ENCODE results near the gene MINDY3. TPM values are rescaled to one million over a fixed set of nuclear protein-coding genes. Genes with fewer than 3 reads are reported as not detected.

Gene MINDY3
- total RNA-seq, 2 donors from 2014 or later = 19.0 to 20.6 TPM

DNA sequence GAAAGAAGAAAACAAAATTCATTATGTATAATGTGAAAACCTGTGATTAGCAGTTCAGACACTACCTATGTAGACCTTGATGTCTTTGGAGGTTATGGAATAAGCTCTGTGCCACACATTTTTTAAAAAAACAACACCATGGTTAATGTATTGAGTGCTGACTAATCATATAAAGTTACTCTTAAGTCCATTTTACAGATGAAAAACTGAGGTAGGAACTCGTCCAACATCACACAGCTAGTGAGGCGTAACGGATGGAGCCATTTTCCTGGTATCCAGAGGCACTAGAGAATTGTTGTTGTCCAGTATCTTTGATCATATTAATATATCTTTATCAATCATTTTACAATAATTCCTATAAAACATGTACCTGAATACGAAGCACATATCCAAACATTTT, 67.5 kb downstream of the MINDY3 start:
- Mint-ChIP-seq H3K4me1 (peaks cover 40% of the 10 kb centered on the region), H3K27me3 (ENCODE audit: insufficient read depth) (no peaks in the 10 kb centered on the region), H3K36me3 (ENCODE audit: low read depth) (peaks cover 7% of the 10 kb centered on the region)

DNA sequence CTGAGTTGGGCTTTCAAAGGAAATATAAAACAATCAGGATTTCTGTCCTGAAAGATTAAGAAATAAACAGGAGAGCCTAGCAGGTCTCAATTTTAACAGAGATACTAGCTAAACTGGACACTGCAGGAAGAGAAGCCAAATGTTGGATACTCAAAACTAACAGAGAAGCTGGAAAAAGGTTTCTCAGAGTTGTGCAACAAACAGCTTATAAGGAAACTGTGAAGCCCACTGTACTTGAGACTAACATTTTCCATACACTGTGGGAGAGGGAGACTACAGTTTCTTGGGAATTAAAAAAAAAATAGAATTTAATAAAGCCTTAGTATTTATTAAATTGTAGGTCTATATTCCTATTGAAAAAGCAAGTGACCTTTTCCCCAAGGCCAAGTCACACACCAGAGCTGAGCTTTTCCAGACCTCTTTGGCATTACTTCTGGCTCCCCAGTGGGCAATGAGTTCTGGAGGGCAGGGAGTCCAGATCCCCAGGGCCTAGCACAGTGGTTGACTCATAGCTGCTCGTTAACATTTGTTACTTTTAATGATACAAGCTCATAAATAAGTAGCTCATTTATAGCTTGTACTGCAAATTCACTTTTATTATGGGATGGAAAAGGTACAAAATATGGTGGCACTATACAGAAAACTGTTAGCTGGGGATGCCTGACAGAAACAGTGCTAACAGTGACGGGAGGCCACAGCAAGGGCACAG, 68.3 kb downstream of the MINDY3 start:
- peaks cover 34% of the 10 kb centered on the region for H3K4me1 Mint-ChIP-seq
- no peak overlapping the region for H3K27ac Mint-ChIP-seq
- peaks cover 12% of the 10 kb centered on the region for H3K36me3 Mint-ChIP-seq (ENCODE audit: low read depth)
- H3K27me3 Mint-ChIP-seq (ENCODE audit: insufficient read depth) = no peaks in the 10 kb centered on the region
- TF ChIP-seq, protein P1, sequence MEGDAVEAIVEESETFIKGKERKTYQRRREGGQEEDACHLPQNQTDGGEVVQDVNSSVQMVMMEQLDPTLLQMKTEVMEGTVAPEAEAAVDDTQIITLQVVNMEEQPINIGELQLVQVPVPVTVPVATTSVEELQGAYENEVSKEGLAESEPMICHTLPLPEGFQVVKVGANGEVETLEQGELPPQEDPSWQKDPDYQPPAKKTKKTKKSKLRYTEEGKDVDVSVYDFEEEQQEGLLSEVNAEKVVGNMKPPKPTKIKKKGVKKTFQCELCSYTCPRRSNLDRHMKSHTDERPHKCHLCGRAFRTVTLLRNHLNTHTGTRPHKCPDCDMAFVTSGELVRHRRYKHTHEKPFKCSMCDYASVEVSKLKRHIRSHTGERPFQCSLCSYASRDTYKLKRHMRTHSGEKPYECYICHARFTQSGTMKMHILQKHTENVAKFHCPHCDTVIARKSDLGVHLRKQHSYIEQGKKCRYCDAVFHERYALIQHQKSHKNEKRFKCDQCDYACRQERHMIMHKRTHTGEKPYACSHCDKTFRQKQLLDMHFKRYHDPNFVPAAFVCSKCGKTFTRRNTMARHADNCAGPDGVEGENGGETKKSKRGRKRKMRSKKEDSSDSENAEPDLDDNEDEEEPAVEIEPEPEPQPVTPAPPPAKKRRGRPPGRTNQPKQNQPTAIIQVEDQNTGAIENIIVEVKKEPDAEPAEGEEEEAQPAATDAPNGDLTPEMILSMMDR (conservative IDR thresholded peaks at IDR 0.05) = no peak
- no peak overlapping the region for H3K4me3 Mint-ChIP-seq
- no peak overlapping the region for H3K27ac ChIP-seq (ENCODE audit: low read depth, low read length)
- no peaks in the 10 kb centered on the region for H3K27me3 ChIP-seq (ENCODE audit: control insufficient read depth, insufficient read depth, low read length, poor library complexity, severe bottlenecking)
- H3K4me3 ChIP-seq (ENCODE audit: low read length) = no peak overlapping the region
- no peaks in the 10 kb centered on the region for H3K9me3 Mint-ChIP-seq
- no peaks in the 10 kb centered on the region for H3K9me3 ChIP-seq (ENCODE audit: control insufficient read depth, low read length)
- H3K4me1 ChIP-seq (ENCODE audit: control insufficient read depth, insufficient read depth, low read length) = peaks cover 6% of the 10 kb centered on the region
- DNase-seq = no peak
- no peak overlapping the region for H3K9ac ChIP-seq (ENCODE audit: extremely low read depth, low read length, poor library complexity, severe bottlenecking)
- peaks cover 35% of the 10 kb centered on the region for H3K36me3 ChIP-seq (ENCODE audit: control insufficient read depth, insufficient read depth, low read length)
- WGBS, 2 experiments (ENCODE audit: insufficient coverage in 1 of 2, insufficient read length in 1 of 2) = 84% methylated on average over 2 of the region's 2 CpGs; no CpG with 5 or more reads in 1 of the 2 experiments

More for the DNA sequence above, 67.5 kb downstream of the MINDY3 start:
- Histone ChIP-seq H3K4me1 (ENCODE audit: control insufficient read depth, insufficient read depth, low read length) (peaks cover 6% of the 10 kb centered on the region), H3K9ac (ENCODE audit: extremely low read depth, low read length, poor library complexity, severe bottlenecking) (no peak overlapping the region), H3K36me3 (ENCODE audit: control insufficient read depth, insufficient read depth, low read length) (peaks cover 28% of the 10 kb centered on the region), H3K4me3 (ENCODE audit: low read length) (no peak overlapping the region), H3K9me3 (ENCODE audit: control insufficient read depth, low read length) (no peaks in the 10 kb centered on the region), H3K27me3 (ENCODE audit: control insufficient read depth, insufficient read depth, low read length, poor library complexity, severe bottlenecking) (no peaks in the 10 kb centered on the region), H3K27ac (ENCODE audit: low read depth, low read length) (no peak overlapping the region)
- TF ChIP-seq, protein P1 (conservative IDR thresholded peaks at IDR 0.05) = no peak
- no peak for DNase-seq
- Mint-ChIP-seq H3K4me3 (no peak overlapping the region), H3K9me3 (no peaks in the 10 kb centered on the region), H3K27ac (no peak overlapping the region)
- WGBS, 2 experiments (ENCODE audit: insufficient coverage in 1 of 2, insufficient read length in 1 of 2) = 94 to 96% methylated on average over 2 to 3 of the region's 4 CpGs

DNA sequence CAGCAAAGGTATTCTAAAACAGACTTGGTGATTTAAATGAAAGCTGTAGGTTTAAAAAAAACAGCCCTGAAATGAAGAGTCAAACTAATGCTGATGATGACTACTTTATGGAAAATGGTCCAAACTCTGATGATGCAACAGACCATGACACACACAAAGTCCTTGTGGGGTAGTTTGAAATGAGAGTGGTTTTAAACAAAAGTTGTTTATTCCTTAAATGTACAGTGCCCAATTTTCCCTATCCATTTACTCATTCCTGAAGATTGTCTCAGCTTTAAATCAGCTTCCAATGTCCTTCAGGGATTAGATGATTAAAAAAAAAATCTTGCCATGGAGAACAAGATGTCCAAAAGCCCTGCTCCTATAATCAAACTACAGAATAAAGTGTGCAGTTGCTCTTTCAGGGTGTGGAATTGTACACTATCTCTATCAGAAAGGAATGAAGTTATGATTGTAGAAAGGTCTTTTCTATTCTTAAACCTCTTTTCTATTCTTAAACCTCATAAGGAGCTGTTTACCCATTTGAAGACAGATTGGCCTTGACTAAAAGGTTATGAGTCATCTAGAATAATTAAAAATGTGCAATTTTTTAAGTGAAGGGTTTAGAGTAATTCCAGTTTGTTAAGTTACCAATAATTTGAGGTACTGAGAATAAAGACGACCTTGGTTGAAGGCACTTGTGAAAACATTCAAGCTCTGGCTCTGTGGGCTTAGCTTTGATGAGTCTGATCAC, 70.3 kb downstream of the MINDY3 start:
- Mint-ChIP-seq H3K27me3 (ENCODE audit: insufficient read depth) (no peaks in the 10 kb centered on the region), H3K4me3 (no peak overlapping the region), H3K36me3 (ENCODE audit: low read depth) (peaks cover 12% of the 10 kb centered on the region), H3K27ac (no peak overlapping the region), H3K4me1 (peaks cover 26% of the 10 kb centered on the region), H3K9me3 (no peaks in the 10 kb centered on the region)
- H3K27ac ChIP-seq (ENCODE audit: low read depth, low read length) = no peak overlapping the region
- H3K9ac ChIP-seq (ENCODE audit: extremely low read depth, low read length, poor library complexity, severe bottlenecking) = no peak overlapping the region
- H3K4me1 ChIP-seq (ENCODE audit: control insufficient read depth, insufficient read depth, low read length) = peaks cover 5% of the 10 kb centered on the region
- peaks cover 31% of the 10 kb centered on the region for H3K36me3 ChIP-seq (ENCODE audit: control insufficient read depth, insufficient read depth, low read length)
- no peak overlapping the region for H3K4me3 ChIP-seq (ENCODE audit: low read length)
- WGBS, 2 experiments (ENCODE audit: insufficient coverage in 1 of 2, insufficient read length in 1 of 2) = 89% methylated on average over 1 of the region's 1 CpG; no CpG with 5 or more reads in 1 of the 2 experiments
- H3K9me3 ChIP-seq (ENCODE audit: control insufficient read depth, low read length) = no peaks in the 10 kb centered on the region
- H3K27me3 ChIP-seq (ENCODE audit: control insufficient read depth, insufficient read depth, low read length, poor library complexity, severe bottlenecking) = no peaks in the 10 kb centered on the region
- no peak for DNase-seq
- TF ChIP-seq, protein P1 (conservative IDR thresholded peaks at IDR 0.05) = no peak

Measured in endodermal cell (in vitro differentiated cells).